ENCODE data around the gene ITPR1.

Gene ITPR1

DNA sequence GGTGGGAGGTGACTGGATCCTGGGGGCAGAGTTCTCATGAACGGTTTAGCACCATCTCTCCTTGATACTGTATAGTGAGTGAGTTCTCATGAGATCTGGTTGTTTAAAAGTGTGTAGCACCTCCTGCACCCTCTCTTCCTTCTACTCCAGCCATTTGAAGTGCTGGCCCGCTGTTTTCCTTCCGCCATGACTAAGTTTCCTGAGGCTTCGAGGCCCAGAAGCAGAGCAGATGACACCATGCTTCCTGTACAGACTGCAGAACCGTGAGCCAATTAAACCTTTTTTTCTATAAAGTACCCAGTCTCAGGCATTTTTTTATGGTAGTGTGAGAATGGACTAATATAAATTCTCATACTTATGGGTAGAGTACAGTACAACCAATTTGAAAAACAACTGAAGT lies 362.5 kb downstream of the ITPR1 start:
- H3K27ac ChIP-seq (ENCODE audit: low read length), result no peak overlapping the region
- H3K27me3 ChIP-seq (ENCODE audit: control insufficient read depth, insufficient read depth, low read length), result no peaks in the 10 kb centered on the region
- H3K36me3 ChIP-seq (ENCODE audit: control insufficient read depth, low read depth, low read length), result no peaks in the 10 kb centered on the region
- no peak overlapping the region for H3K9ac ChIP-seq (ENCODE audit: low read length)
- H3K4me3 ChIP-seq (ENCODE audit: low read length), result no peak overlapping the region
- H3K4me1 ChIP-seq (ENCODE audit: control insufficient read depth, low read depth, low read length), result no peaks in the 10 kb centered on the region
- no peaks in the 10 kb centered on the region for H3K9me3 ChIP-seq (ENCODE audit: control insufficient read depth, low read depth, low read length)

DNA sequence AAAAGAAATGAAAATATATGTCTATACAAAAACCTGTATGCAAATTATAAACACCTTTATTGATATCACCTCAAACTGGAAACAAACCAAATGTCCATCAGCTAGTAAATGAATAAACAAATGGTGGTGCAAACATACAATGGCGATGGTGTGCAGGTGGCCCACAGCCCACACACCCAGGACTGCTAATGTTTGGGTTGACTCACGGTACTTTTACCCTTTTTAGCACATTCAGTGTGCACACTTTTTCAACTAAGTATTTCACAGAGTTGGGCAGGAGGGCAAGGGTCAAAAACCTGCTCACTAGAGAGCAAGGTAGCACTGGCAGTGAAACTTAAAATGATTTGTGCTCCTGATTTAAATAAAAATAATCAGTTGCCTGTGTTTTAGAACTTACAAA lies 363.0 kb downstream of the ITPR1 start:
- Histone ChIP-seq H3K9me3 (ENCODE audit: control insufficient read depth, low read depth, low read length) (no peaks in the 10 kb centered on the region), H3K27ac (ENCODE audit: low read length) (no peak overlapping the region), H3K4me1 (ENCODE audit: control insufficient read depth, low read depth, low read length) (no peaks in the 10 kb centered on the region), H3K4me3 (ENCODE audit: low read length) (no peak overlapping the region), H3K9ac (ENCODE audit: low read length) (no peak overlapping the region), H3K36me3 (ENCODE audit: control insufficient read depth, low read depth, low read length) (no peaks in the 10 kb centered on the region), H3K27me3 (ENCODE audit: control insufficient read depth, insufficient read depth, low read length) (no peaks in the 10 kb centered on the region)

DNA sequence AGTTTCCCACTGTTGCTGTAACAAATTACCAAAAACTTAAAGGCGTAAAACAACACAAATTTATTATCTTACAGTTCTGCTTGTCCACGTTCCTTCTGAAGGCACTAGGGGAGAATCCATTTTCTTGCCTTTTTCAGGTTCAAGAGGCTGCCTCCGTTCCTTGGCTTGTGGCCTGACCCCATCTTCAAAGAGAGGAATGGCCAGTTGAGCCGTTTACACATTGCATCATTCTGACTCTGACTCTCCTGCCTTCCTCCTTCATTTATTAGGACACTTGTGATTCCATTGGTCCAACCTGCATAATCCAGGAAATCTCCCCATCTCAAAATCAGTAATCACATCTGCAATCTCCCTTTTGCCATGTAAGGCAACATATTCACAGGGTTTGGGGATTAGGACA lies 363.4 kb downstream of the ITPR1 start:
- H3K9ac ChIP-seq (ENCODE audit: low read length), result no peak overlapping the region
- no peak overlapping the region for H3K4me3 ChIP-seq (ENCODE audit: low read length)
- H3K27me3 ChIP-seq (ENCODE audit: control insufficient read depth, insufficient read depth, low read length), result no peaks in the 10 kb centered on the region
- H3K9me3 ChIP-seq (ENCODE audit: control insufficient read depth, low read depth, low read length), result no peaks in the 10 kb centered on the region
- H3K27ac ChIP-seq (ENCODE audit: low read length), result no peak overlapping the region
- no peaks in the 10 kb centered on the region for H3K36me3 ChIP-seq (ENCODE audit: control insufficient read depth, low read depth, low read length)
- no peaks in the 10 kb centered on the region for H3K4me1 ChIP-seq (ENCODE audit: control insufficient read depth, low read depth, low read length)

DNA sequence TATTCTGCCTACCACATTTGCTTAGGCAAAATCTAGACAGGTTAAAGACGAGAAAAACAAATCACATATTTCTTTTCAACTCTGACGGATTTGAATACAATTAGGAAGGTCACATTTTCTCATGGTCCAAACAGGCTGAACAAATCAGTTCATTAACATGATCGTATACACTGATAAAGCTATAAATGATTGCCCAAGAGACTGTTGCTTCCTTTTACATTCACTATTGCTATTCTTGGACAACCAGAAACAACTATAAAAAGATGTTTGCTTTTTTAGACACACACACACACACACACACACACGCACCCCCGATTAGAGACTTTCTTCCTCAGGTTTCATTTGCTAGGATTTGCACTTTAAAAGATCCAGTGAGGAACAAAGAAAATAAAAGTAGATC lies 363.8 kb downstream of the ITPR1 start:
- H3K4me1 ChIP-seq (ENCODE audit: control insufficient read depth, low read depth, low read length), result no peaks in the 10 kb centered on the region
- H3K27ac ChIP-seq (ENCODE audit: low read length), result no peak overlapping the region
- no peak overlapping the region for H3K9ac ChIP-seq (ENCODE audit: low read length)
- no peak overlapping the region for H3K4me3 ChIP-seq (ENCODE audit: low read length)
- no peaks in the 10 kb centered on the region for H3K27me3 ChIP-seq (ENCODE audit: control insufficient read depth, insufficient read depth, low read length)
- no peaks in the 10 kb centered on the region for H3K36me3 ChIP-seq (ENCODE audit: control insufficient read depth, low read depth, low read length)
- H3K9me3 ChIP-seq (ENCODE audit: control insufficient read depth, low read depth, low read length), result no peaks in the 10 kb centered on the region

DNA sequence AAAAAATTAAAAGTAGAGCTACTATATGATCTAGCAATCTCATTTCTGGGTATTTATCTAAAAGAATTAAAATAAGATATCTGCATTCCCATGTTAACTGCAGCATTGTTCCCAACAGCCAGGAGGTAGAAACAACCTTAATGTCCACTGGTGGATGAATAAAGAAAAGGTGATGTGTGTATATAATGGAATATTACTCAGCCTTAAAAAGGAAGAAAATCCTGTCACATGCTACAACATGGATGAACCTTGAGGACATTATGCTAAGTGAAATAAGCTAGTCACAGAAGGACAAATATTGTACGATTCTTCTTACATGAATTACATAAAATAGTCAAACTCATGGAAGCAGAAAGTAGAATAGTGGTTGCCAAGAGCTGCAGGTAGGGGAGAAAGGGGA lies 366.6 kb downstream of the ITPR1 start:
- no peaks in the 10 kb centered on the region for H3K36me3 ChIP-seq (ENCODE audit: control insufficient read depth, low read depth, low read length)
- H3K27me3 ChIP-seq (ENCODE audit: control insufficient read depth, insufficient read depth, low read length), result no peaks in the 10 kb centered on the region
- no peak overlapping the region for H3K4me3 ChIP-seq (ENCODE audit: low read length)
- no peaks in the 10 kb centered on the region for H3K4me1 ChIP-seq (ENCODE audit: control insufficient read depth, low read depth, low read length)
- no peak overlapping the region for H3K27ac ChIP-seq (ENCODE audit: low read length)
- H3K9me3 ChIP-seq (ENCODE audit: control insufficient read depth, low read depth, low read length), result no peaks in the 10 kb centered on the region
- H3K9ac ChIP-seq (ENCODE audit: low read length), result no peak overlapping the region

DNA sequence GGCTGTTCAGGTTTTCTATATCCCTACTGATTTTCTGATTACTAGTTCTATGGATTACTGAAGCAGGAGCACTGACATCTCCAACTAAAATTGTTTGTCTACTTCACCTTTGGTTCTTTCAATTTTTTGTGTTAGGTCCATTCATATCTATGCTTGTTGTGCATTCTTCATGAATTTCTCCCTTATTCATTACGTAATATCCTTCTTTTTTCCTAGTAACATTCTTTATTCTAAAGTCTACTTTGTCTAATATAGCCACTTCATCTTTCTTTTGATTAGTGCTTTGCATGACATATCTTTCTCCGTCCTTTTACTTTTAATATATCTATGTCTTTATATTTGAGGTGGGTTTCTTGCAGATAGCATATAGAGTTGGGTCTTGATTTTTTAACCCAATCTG lies 369.8 kb downstream of the ITPR1 start:
- no peak overlapping the region for H3K9ac ChIP-seq (ENCODE audit: low read length)
- no peak overlapping the region for H3K4me3 ChIP-seq (ENCODE audit: low read length)
- no peaks in the 10 kb centered on the region for H3K36me3 ChIP-seq (ENCODE audit: control insufficient read depth, low read depth, low read length)
- H3K27ac ChIP-seq (ENCODE audit: low read length), result no peak overlapping the region
- H3K4me1 ChIP-seq (ENCODE audit: control insufficient read depth, low read depth, low read length), result no peaks in the 10 kb centered on the region
- H3K27me3 ChIP-seq (ENCODE audit: control insufficient read depth, insufficient read depth, low read length), result peaks cover 3% of the 10 kb centered on the region
- H3K9me3 ChIP-seq (ENCODE audit: control insufficient read depth, low read depth, low read length), result no peaks in the 10 kb centered on the region

DNA sequence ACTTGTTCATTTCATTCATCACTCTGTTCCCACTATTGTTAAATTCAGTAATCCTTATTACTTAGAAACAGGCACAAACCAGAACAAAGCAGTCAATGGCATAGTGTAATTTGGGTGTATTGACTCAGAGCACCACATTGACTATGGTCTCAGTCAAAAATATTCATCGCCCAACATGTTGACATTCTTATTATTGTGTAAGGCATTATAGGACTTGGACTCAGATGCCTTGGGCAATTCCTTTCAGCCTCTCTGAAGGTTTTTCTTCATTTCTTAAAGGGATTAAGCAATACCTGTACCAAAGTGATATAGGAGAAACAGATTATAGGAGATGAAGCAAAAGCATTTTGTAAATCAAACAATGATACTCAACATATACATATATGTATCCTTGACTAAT lies 371.4 kb downstream of the ITPR1 start:
- no peak overlapping the region for H3K9ac ChIP-seq (ENCODE audit: low read length)
- H3K27ac ChIP-seq (ENCODE audit: low read length), result no peak overlapping the region
- H3K4me3 ChIP-seq (ENCODE audit: low read length), result no peak overlapping the region
- no peaks in the 10 kb centered on the region for H3K9me3 ChIP-seq (ENCODE audit: control insufficient read depth, low read depth, low read length)
- H3K4me1 ChIP-seq (ENCODE audit: control insufficient read depth, low read depth, low read length), result no peaks in the 10 kb centered on the region
- no peaks in the 10 kb centered on the region for H3K36me3 ChIP-seq (ENCODE audit: control insufficient read depth, low read depth, low read length)
- peaks cover 14% of the 10 kb centered on the region for H3K27me3 ChIP-seq (ENCODE audit: control insufficient read depth, insufficient read depth, low read length)

DNA sequence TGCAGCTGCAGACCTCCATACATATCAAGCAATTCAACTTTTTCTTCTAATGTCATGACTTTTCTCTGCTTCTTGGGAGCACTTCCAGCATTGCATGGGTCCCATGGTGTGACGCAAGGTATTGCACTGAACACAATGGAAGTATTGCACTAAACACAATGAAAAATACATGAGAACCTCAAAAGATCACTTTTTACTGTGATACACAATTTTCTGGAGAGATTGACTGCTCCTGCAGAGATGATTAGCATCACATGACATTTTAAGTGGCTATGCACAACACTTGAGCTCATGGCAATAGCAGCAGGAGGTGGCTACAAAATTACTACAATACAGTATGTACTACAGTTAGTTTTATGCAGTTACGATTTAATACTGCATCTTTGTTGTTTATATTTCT lies 372.6 kb downstream of the ITPR1 start:
- Histone ChIP-seq H3K4me3 (ENCODE audit: low read length) (no peak overlapping the region), H3K4me1 (ENCODE audit: control insufficient read depth, low read depth, low read length) (no peaks in the 10 kb centered on the region), H3K9me3 (ENCODE audit: control insufficient read depth, low read depth, low read length) (no peaks in the 10 kb centered on the region), H3K9ac (ENCODE audit: low read length) (no peak overlapping the region), H3K27ac (ENCODE audit: low read length) (no peak overlapping the region), H3K27me3 (ENCODE audit: control insufficient read depth, insufficient read depth, low read length) (peaks cover 14% of the 10 kb centered on the region), H3K36me3 (ENCODE audit: control insufficient read depth, low read depth, low read length) (no peaks in the 10 kb centered on the region)

DNA sequence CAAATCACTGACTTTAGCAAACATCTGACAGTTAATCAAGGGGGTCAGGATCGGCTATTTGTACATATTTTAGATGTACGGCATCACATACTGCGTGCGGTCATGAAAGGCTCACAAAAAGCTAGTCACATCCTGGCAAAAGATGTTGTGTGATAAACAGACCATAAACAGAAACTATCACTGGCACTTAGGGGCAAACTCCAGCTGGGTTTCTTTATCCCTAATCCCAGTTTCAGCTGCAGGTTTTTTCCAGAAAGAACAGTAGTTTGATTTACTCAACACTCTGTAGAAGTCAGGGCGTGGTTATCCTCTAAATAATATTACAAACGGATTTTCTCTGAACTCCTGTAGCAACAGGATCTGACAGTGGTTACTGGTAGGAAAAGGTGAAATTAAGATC lies 373.7 kb downstream of the ITPR1 start:
- Histone ChIP-seq H3K9ac (ENCODE audit: low read length) (no peak overlapping the region), H3K4me1 (ENCODE audit: control insufficient read depth, low read depth, low read length) (no peaks in the 10 kb centered on the region), H3K9me3 (ENCODE audit: control insufficient read depth, low read depth, low read length) (no peaks in the 10 kb centered on the region), H3K27me3 (ENCODE audit: control insufficient read depth, insufficient read depth, low read length) (peaks cover 14% of the 10 kb centered on the region), H3K27ac (ENCODE audit: low read length) (no peak overlapping the region), H3K36me3 (ENCODE audit: control insufficient read depth, low read depth, low read length) (no peaks in the 10 kb centered on the region), H3K4me3 (ENCODE audit: low read length) (no peak overlapping the region)

DNA sequence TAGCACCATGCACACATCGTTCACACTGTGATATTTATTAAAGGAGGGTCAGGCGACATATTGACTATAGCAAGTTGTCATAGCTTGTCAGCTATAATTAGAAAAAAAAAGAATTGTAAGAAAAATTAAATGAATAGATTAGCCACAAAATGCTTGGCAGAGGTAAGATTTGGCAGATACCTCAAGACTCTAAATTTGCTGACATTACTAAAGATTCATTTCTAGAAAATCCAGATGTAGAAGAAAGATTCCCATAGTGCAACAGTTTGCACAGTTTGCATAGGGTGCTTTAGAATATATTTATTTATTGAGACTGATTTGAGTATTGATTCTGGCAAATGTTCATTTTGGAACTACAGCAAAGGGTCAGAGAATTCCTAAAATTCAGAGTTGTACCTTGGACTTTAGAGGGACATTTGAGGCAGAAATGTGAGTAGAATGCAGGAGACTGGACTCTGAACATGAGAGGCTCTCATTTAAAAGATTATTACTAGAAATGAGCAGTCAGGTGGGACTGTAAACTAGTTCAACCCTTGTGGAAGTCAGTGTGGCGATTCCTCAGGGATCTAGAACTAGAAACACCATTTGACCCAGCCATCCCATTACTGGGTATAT lies 384.1 kb downstream of the ITPR1 start:
- Histone ChIP-seq H3K4me3 (ENCODE audit: low read length) (no peak overlapping the region), H3K4me1 (ENCODE audit: control insufficient read depth, low read depth, low read length) (no peaks in the 10 kb centered on the region), H3K27me3 (ENCODE audit: control insufficient read depth, insufficient read depth, low read length) (no peaks in the 10 kb centered on the region), H3K36me3 (ENCODE audit: control insufficient read depth, low read depth, low read length) (no peaks in the 10 kb centered on the region), H3K9ac (ENCODE audit: low read length) (no peak overlapping the region), H3K27ac (ENCODE audit: low read length) (no peak overlapping the region), H3K9me3 (ENCODE audit: control insufficient read depth, low read depth, low read length) (no peaks in the 10 kb centered on the region)

DNA sequence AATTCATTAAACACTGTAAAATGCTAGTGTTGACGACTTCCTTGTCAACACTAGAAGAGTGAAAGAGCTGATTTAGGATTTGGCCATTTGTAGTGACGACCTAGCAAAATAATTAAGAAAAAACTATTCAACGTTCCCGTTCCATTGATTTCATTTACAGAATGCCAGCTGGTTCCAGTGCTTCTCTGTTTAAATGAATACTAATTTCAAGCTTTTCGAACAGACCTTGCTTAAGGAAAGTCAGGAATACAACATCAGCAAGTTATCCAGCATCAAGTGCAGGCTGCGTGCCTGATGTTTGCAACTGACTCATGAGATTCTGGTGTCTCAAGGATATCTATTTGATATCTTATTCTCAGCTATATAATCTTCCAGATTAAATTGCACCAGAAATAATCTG lies 387.7 kb downstream of the ITPR1 start:
- no peak overlapping the region for H3K9ac ChIP-seq (ENCODE audit: low read length)
- H3K27me3 ChIP-seq (ENCODE audit: control insufficient read depth, insufficient read depth, low read length), result no peaks in the 10 kb centered on the region
- H3K9me3 ChIP-seq (ENCODE audit: control insufficient read depth, low read depth, low read length), result no peaks in the 10 kb centered on the region
- no peaks in the 10 kb centered on the region for H3K36me3 ChIP-seq (ENCODE audit: control insufficient read depth, low read depth, low read length)
- no peak overlapping the region for H3K4me3 ChIP-seq (ENCODE audit: low read length)
- no peaks in the 10 kb centered on the region for H3K4me1 ChIP-seq (ENCODE audit: control insufficient read depth, low read depth, low read length)
- H3K27ac ChIP-seq (ENCODE audit: low read length), result no peak overlapping the region

DNA sequence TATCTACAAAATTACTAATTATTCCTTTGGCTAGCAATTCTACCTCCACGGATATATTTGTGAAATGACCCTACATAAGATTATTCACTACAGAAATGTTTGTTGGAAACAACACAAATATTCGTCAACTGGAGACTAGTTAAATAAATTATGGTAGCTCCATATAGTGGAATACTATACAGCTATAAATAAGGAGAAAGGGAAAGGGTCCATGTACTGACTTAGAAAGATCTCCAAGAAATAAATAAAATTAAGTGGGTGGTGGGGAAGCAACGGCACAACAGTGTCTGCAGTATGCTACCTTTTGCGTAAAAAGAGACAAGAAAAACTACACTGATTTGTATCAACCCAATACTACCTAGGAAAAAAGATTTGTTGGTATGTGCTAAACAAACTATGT lies 389.4 kb downstream of the ITPR1 start:
- H3K27me3 ChIP-seq (ENCODE audit: control insufficient read depth, insufficient read depth, low read length), result no peaks in the 10 kb centered on the region

More for the DNA sequence above, 389.4 kb downstream of the ITPR1 start:
- H3K27ac ChIP-seq (ENCODE audit: low read length), result no peak overlapping the region
- H3K9me3 ChIP-seq (ENCODE audit: control insufficient read depth, low read depth, low read length), result no peaks in the 10 kb centered on the region
- H3K9ac ChIP-seq (ENCODE audit: low read length), result no peak overlapping the region
- H3K36me3 ChIP-seq (ENCODE audit: control insufficient read depth, low read depth, low read length), result no peaks in the 10 kb centered on the region
- H3K4me3 ChIP-seq (ENCODE audit: low read length), result no peak overlapping the region
- H3K4me1 ChIP-seq (ENCODE audit: control insufficient read depth, low read depth, low read length), result no peaks in the 10 kb centered on the region
